Measurements from ENCODE around the gene UST.

The UST gene

DNA sequence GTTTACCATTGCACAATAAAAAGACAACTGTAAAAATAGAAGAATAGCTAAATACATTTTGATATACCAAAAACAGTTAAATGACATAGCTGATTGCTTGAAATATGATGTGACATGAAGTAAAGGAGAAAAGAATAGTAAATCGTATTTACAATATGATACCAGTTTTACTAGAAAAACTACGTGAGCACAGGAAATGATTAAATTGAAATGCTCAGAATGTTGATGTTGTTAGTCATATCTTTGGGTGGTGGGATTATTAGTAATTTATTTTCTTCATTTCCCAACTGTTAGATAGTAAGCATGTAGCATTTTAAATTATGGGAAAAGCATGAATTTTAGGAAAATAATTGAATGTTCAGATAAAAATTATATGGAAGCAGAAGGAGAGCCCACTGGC lies 302.4 kb downstream of the UST start:
- DNase-seq: no peak

DNA sequence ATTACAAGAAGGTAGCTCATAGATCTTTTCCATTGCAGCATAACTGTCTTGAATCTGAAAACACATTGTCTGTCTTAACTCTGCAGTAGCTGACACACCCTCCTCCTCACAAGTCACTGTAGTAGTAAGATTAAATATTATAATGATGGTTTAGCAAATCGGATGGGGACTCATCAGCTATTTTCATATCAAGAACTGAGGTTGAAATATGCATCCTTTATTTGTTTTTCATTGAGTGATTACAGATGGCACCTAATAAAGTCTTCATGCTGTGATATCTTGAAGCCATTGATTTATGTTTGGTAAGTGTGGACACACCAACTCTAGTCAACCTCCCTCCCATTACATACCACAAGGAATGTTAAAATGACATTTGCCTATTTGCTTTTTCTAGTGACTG lies 303.3 kb downstream of the UST start:
- DNase-seq: no peak

DNA sequence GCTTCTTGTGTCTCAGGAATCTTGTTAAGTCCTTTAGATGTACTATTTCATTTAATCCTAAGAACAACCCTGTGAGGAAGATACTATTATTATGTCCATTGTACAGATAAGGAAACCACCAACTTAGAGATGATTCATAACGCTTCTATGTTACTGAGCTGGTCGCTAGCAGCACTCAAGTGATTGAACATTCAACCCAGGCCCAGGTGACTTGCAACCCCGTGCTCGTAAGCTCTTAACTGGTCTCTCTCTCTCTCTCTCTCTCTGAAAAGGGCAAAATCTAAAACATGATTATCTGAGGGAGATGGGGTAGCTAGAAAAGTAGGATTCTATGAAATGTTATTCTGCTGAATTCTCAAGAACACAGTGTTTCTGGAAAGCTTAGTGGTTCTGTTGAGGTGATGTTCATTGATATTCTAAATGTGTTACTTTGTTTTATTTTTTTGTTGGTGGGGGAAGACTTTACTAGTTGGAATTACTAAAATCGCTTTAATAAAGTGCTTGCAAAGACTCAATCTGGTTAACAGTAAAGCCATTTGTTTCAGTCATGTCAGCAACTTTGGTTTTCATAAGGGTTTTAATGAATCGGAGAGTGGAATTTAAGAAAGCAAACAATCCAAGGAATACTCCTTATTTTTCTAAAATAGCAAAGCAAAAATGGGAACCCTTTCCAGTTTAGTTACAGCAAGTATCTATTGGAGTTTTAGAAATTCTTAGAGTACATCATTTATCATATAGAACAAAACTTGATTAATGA lies 305.7 kb downstream of the UST start:
- DNase-seq: no peak

- DNase-seq: no peak
These were observed 307.2 kb downstream of the UST start for GRCh38 chr6:149053848-149054558.

- no peak for DNase-seq
These were observed 307.8 kb downstream of the UST start for GRCh38 chr6:149054559-149055194.

GRCh38 chr6:149055195-149055899 lies 308.5 kb downstream of the UST start:
- no peak for DNase-seq

DNA sequence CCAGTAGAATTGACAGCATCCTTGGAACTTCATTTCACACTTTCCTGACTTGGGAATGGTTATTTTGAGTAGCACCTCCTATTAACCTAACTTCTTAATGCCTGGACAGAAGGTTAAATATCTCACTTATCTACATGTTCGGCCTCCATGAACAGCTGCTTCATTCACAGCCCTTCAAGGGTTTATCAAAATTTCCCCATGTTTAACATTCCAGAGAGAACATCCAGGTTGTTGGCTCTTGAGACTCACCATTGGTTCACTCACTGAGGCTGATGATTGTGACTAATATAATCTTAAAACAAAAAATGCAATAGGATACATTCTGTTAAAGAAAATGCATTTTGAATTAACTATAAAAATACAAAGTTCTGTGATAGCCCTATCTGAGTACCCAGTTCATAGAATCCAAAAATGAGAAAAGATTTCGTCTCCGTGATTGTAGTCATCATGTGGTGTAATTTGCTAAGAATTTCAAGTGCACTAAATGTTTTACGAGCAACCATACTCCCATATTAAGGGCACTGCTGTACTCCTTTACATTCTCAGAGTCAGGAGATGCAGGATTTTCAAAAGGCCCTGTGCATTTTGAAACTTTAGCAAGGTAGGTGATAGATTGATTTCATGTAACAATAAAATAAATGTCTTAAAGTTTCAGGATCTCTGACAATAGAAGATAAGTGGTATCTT lies 310.1 kb downstream of the UST start:
- DNase-seq: no peak

DNA sequence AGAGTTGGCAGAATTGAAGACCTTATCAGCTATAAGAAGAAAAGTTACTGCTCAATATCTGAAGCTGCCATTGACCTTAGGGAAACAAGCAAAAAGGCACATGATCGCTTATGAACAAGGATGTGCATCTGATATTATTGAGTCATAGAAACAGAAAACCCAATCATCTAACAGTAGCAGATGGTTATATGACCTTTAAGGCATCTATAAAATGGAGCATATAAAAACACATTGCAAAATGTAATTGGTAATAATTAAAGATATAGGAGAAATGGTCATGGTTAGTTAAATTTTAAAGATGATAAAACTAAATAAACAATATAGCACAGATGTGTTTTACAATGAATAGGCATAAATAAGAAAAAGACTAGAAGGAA lies 310.6 kb downstream of the UST start:
- no peak for DNase-seq

DNA sequence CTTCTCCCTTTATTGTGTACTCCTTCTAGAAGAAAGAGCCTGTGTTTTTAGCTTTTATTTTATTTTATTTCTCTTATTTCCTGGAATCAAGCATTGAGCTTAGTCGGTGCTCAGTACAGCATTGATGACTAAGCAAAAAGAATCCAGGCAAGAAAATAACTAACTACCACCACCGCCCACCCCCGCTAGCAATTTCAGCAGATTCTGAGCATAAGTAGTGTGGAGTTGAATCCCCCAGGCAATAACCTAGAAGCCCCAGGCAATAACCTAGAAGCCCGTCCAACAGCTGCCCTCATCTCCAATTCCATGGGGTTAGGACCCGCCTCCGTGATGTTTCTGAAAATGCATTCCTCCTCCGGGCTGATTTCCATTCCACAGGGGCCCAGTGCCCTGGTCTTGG lies 312.7 kb downstream of the UST start:
- no peak for DNase-seq

- peak; percentile 53 to 65 for DNase-seq
These were observed 313.6 kb downstream of the UST start for GRCh38 chr6:149060300-149060984.

DNA sequence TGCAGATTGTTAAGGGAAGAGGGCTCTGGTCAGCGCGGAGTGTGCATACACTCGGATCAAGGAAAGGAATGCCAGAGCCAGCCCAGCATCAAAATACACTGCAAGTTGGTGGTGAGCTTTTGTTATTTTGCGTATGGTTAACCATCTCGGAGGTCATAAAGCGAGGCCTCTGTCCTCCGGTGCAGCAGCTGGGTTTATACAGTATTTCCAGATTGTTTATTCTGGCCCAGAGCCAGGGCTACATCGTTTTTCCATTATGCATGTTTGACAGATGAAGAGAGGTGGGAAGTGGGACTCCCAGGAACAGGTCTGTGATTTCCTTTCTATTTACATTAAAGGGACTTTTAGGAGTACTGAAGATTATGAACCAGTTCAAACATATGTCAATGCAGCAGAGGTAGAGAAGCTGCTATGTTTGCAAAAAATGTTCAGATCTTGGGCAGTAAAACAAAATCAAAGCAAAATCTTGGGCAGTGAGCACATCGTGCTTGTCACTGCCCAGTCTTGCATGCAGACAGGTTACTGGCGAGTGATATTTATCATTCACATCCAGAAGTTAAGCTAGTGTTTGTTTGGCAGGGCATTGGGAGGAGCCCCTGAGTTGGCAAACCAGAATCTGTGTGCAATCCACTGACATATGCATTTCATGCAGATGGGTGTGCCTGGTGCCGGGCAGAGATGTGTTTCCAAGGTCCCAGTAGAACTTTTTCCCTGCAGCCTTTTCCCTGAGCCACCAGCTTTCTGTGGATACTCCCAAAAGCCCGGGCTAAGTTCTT lies 314.3 kb downstream of the UST start:
- DNase-seq: no peak

GRCh38 chr6:149061930-149062329 lies 315.1 kb downstream of the UST start:
- DNase-seq: no peak

DNA sequence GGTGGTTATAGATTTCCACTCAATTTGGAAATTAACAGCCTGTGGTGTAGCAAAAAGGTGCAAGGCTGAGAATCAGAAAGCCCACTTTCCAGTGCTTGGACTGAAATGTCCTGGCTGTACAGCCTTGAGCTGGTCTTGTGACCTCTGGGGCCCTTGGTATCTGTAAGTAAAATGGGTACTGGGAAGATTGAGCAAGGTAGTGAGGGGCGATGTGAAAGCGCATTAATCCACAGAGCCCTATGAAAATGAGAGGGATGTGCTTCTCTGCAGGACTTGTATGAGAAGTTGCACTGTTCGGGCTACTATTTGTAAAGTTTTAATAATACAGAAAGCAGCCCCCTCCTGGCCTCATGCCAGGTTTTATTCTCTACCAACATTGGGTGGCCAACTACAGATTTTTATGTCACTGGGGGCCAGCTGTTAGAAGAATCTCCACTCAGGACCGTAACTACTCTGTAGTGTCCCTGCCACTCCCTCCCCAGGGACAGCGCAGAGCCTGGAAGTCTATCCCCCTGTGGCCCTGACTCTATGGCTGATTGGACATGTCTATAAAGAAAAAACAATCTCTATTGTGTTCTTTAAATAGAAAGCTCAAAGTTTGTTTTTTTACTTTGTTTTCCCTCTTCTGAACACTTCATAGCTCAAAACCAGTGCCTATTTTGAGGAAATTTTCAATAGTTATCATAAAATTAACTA lies 316.0 kb downstream of the UST start:
- DNase-seq: no peak

- DNase-seq: no peak
These were observed 316.6 kb downstream of the UST start for GRCh38 chr6:149063468-149063867.

DNA sequence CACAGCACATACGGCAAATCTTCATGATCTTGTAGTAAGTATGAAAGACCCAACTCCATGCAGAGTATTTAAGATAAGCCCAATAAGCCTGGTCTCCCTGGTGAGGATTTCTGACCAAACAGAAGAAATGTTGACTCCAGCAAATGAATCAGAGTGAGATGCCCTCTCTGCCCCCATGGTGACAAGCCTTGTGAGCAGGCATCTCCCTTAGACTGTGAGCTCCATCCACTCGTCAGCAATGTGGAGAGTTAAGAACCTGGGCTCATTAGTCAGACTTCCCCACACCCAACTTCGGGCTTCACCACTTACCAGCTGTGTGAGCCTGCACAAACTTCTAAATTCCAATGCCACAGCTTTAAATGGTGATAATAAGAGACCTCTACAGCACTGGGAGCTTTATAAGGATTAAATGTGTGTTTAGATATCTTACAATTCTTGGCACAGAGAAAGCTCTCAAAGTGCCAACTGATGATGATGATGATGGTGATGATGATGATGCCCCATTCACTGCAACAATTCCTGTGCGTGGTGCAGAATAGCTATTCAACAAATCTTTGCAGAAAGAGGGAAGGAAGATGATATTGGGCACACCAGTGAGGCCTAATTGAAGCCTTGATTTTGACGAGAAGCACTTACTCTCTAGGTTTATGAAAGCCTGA lies 317.3 kb downstream of the UST start:
- DNase-seq: no peak

DNA sequence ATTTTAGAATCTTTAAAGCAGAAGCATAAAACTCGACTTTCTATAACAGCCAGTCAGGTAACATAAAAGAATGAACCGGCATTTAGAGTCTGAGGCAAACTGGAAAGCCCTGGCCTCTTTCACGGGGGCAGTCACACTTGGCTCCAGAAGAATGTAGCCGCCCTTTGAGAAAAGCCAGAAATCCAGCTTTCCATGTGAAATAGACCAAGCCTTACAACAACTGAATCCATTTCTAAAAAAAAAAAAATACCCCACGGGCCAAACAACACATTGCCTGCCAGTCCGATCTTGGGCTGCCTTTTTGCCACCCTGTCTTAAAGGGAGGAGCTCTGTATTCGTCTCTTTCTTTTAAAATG lies 317.8 kb downstream of the UST start:
- DNase-seq: no peak

DNA sequence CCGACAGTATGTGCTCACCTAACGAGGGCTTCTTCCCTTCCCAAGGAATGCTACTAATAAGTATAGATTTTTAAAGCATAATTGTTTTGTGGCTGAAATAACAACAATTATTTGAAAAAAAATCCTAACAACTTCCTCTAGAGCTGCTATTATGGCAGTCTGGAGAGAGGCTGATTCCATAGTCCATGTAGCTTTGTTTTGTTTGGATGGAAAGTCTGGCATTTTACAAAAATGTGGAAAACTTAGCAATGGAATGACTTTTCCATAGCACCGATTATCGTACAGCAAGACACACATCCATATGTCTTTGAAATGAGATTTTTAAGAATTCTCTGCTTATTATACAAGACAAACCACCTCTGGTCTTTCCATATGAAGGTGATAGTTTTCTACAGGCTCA lies 318.3 kb downstream of the UST start:
- no peak for DNase-seq

- peak; percentile 64 to 73 for DNase-seq
These were observed 319.1 kb downstream of the UST start for GRCh38 chr6:149065658-149066556.

- no peak for DNase-seq
These were observed 325.2 kb downstream of the UST start for GRCh38 chr6:149071997-149072396.

All from CD4-positive, alpha-beta T cell treated with Interleukin-1 beta for 1 hour (primary cell).